Measurements from ENCODE around the gene PRPF8.

Gene PRPF8

DNA sequence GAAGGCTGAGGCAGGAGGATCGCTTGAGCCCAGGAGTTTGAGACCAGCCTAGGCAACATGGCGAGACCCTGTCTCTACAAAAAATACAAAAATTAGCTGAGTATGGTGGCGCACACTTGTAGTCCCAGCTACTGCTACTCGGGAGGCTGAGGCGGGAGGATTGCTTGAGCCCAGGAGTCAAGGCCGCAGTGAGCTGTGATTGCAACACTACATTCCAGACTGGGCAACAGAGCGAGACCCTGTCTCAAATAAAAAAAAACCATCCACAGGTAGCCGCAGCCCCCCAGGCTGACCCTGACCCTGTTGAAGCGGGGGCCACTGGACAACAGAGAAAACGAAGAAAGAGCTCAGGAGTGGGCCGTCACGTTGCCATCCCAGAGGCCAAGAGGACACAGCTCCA lies 60.0 kb downstream of the PRPF8 start:
- no peak for DNase-seq

- DNase-seq: no peak
Measured at GRCh38 chr17:1623057-1623630, 61.5 kb downstream of the PRPF8 start.

GRCh38 chr17:1621273-1621954 lies 63.3 kb downstream of the PRPF8 start:
- DNase-seq: no peak

GRCh38 chr17:1620486-1620885 lies 64.2 kb downstream of the PRPF8 start:
- no peak for DNase-seq

DNA sequence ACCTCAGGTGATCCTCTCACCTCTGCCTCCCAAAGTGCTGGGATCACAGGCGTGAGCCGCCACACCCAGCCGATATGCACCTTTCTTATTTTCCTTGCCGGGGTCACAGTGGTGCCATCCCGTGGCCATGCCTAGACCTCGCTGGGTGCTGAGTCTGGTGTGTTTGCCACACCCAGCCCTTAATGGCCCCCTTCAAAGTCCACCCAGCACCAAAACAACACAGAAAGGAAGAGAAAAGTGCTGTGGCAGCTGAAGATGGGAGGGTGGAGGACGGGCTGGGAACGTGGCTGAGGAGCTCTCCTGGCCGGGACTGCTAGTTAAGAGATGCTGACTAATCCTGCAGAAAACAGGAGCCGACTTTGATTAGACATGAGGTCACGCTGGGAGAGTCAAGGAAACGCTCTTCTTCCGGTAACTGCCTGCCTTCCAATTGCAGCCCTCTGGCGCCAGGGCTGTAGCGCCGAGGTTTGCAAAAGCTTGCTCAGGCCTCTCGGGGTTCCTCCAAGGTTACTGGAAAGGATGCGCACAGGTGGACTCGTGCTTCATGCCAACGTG lies 67.0 kb downstream of the PRPF8 start:
- DNase-seq: no peak

DNA sequence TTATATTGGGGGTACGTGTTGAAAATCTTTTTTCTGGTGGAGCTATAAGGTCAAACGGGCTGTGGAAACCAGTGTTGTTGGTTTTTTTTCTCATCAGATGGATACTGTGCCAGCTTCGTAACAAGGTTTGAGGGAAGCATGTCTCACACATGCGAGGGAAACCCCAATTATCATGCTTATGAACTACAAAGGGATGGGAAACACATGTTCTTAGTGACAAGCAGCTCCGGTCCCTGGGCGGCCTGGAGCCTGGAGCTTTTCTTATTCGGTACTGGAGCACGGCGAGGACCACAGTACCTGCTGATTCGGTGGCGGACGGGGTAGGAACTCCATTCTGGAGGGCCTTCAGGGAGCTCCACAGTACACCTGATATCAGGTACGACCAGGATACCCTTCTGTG lies 68.6 kb downstream of the PRPF8 start:
- DNase-seq: no peak

- no peak for DNase-seq
Measured at GRCh38 chr17:1612400-1612799, 72.3 kb downstream of the PRPF8 start.

- no peak for DNase-seq
Measured at GRCh38 chr17:1611715-1612114, 73.0 kb downstream of the PRPF8 start.

DNA sequence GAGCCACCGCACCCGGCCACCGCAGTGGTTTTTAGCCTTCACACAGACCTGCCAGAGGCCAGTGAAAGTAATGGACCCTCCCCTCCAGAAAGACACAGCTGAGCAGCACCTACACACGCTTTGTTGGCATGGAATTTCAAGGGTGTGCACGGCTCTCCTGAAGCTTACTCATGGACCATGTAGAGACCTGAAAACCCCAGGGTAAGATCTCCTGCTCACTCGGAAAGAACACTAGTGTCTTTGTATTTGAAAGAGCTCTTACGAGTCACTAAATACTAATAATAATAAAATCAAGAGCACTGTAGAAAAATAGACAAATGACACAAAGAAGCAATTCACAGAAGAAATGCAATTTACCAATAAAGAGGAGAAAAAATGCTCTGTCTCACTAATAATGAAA lies 76.0 kb downstream of the PRPF8 start:
- DNase-seq: no peak

- DNase-seq: no peak
Measured at GRCh38 chr17:1607971-1608320, 76.7 kb downstream of the PRPF8 start.

- peak; percentile 41 for DNase-seq
Measured at GRCh38 chr17:1606352-1606985, 78.2 kb downstream of the PRPF8 start.

DNA sequence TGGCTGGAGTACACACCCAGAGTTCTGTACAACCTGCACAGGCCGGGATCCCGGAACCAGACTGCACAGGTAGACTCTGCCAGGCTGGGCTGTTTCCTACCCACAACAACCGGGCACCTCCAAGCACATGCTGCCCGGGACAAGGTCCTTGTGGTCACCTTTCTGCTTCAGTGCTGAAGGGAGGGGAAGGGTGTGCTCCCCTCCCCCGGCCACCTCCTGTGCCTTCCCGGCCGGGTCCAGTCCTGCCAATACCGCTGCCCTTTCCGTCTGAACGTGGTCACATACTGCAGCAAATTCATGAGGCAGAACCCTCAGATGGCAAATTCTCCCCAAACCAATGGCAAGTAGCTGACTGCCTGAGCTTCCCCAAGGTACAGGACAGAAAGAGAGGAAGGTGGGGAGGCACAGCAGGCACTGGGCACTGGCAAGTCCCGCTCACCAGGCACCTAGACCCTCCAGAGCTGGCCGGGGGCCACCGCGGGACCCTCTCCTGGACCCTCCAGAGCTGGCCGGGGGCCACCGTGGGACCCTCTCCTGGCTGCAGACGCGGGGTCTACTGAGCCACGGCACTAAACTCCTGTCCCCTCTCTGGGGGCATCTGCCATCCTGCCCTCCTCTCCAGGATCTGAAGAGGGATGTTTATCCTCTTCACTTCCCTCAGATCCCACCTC lies 78.9 kb downstream of the PRPF8 start:
- DNase-seq: no peak

GRCh38 chr17:1604831-1605528 lies 79.7 kb downstream of the PRPF8 start:
- DNase-seq: no peak

DNA sequence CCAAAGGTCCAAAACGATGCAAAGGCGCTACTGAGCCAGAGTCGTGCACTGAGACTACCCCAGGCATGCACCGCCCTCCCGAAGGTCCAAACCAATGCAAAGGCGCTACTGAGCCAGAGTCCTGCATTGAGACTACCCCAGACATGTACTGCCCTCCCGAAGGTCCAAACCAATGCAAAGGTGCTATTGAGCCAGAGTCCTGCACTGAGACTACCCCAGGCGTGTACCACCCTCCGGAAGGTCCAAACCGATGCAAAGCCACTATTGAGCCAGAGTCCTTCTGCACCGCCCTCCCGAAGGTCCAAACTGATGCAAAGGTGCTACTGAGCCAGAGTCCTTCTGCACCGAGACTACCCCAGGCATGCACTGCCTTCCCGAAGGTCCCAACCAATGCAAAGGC lies 83.1 kb downstream of the PRPF8 start:
- DNase-seq: no peak

All from activated naive CD4-positive, alpha-beta T cell treated with Interleukin-2 at 50 U/mL for 16 hours (primary cell).